Fibroblast of the aortic adventitia (primary cell): ENCODE measurements around the gene BUD23. TPM values are rescaled to one million over a fixed set of nuclear protein-coding genes. Genes with fewer than 3 reads are reported as not detected.

Experiments
- DNase-seq: peaks from one replicate; pipeline ENCODE4 v3.0.0-alpha.2; 2010; ENCODE audit warnings: low read depth
- H3K4me3 ChIP-seq: 2 replicates; pipeline ENCODE4 v1.5.1; 2011; ENCODE audit warnings: low read depth, mild to moderate bottlenecking, control low read depth, low read length, moderate library complexity
- CTCF ChIP-seq: IDR thresholded peaks from 2 replicates; pipeline ENCODE4 v1.5.1; 2011; ENCODE audit warnings: mild to moderate bottlenecking, low read length, control low read depth, inconsistent platforms; ENCODE audit not compliant: insufficient read depth
- total RNA-seq: library from RNA; depleted of rRNA; stranded (reverse); fragments of >200 nt; gene quantifications from 2 replicates; pipeline ENCODE4 v1.2.3, GENCODE V29; 2012; ENCODE audit warnings: low replicate concordance

Gene BUD23
- total RNA-seq, 1 donor: 28.6 TPM

GRCh38 chr7:73737491-73738219 is 54.3 kb downstream of the BUD23 start:
- H3K4me3 ChIP-seq: peak overlapping the region; percentile 81
- no peak for TF ChIP-seq CTCF
- DNase-seq: no peak

GRCh38 chr7:73738220-73738611 is 54.8 kb downstream of the BUD23 start:
- peak overlapping the region; percentile 81 for H3K4me3 ChIP-seq
- no peak for TF ChIP-seq CTCF
- peak; percentile 55 for DNase-seq

GRCh38 chr7:73738612-73739386 is 55.4 kb downstream of the BUD23 start, which contains the start of gene ABHD11:
TSS of gene ABHD11 (minus strand) at chr7:73738802. CDS start at chr7:73738770, 32 bp downstream.
- DNase-seq: peak; percentile 95
- peak within 1 kb of the TSS; percentile 88 for H3K4me3 ChIP-seq
- TF ChIP-seq CTCF: no peak

- peak overlapping the region; percentile 88 for H3K4me3 ChIP-seq
- no peak for TF ChIP-seq CTCF
- no peak for DNase-seq
Observed at GRCh38 chr7:73739387-73739767, 56.0 kb downstream of the BUD23 start.

- no peak for DNase-seq
- no peak overlapping the region for H3K4me3 ChIP-seq
- TF ChIP-seq CTCF: no peak
Observed at GRCh38 chr7:73740212-73740611, 56.8 kb downstream of the BUD23 start.

GRCh38 chr7:73740771-73741170 is 57.4 kb downstream of the BUD23 start:
- H3K4me3 ChIP-seq: no peak overlapping the region
- DNase-seq: no peak
- TF ChIP-seq CTCF: no peak
